Posterior cingulate gyrus (tissue), 11 donors: ENCODE measurements around the gene CSF1R.

ENCODE experiments used
- DNase-seq, 10 donors: peaks; one replicate each; pipeline versions ENCODE4 v3.0.0 to v3.0.0-alpha.2; 2020 to 2021; ENCODE audit warnings: mixed read lengths in 3 of 10
- intact Hi-C: fragments of 100-400 bp; cut with DNase I; formaldehyde crosslinking; loops from one replicate; pipeline ENCODE4 v1.15.1; 2023

CSF1R gene

DNA sequence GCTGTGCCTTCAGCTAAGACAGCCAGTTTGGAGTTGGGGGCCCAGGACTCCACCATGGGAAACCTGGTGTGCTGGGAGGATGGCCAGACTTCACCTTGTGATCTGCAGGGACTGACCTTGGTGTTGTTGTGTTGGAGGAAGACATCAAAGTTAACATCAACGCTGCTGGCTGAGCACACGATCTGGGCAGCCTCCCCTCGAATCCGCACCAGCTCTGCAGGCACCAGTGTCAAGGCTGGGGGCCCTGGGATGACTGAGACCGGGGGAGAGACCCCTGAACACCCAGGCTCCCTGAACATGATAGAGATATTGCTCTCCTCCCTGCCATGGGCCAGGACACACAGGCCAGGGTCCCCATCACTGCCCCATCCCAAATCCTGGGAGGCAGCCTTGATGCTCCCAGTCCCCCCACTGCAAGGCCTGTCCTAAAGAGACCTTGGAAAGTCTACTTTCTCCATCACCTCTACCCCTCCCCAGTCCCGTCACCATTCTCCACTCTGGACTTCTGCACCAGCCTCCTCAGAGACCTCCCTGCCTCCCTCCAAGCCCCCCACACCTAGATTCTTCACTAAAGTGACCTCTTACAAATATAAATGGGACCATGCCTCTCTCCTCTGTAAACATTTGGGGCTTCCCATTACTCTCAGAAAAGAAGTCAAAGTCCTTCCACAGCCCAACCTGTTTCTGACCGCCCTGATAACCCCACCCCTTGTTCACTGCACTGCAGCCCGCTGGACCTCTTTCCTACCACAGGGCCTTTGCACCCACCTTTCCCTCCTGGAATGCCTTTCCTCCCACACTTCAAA is 8.2 kb downstream of the CSF1R start:
- intact Hi-C loops = no loop called here
- DNase-seq = peak in 2 of 10 donors; percentile 33 to 67

DNA sequence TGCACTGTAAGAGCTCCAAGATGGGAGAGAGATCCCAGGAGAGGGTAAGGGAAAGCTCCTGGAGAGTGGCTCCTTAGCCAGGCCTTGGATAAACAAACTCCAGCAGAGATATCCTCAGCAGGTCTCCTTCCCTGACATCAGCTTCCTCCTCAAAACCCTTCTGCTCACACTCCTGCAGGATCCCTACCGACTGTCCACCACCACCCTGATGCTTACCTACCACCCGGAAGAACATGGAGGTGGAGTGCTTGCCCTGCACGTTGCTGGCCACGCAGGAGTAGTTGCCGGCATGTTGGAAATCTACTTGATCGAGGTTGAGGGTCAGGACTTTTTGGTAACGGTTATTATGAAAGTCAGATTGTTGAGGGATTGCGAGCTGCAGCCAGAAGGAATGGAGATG is 9.3 kb downstream of the CSF1R start:
- intact Hi-C loops = no loop called here
- no peak for DNase-seq

DNA sequence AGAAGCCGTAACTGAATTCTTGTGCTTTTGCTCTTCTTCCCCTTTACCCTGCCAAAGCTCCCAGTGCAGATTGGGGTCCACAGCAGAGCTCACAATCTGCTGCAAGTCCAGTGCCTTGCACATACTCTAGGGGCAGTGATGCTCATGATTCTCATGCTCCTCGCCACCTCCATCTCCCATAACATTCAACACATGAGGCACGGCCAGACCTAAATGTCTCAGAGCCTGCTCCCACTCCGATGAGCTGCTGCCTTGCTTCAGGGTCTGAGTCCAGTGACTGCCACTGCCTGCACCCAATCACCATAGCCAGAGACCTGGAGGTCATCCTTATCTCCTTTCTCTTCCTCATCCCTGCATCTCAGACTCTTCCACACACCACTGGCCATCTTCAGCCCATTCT is 10.5 kb downstream of the CSF1R start:
- DNase-seq = peak in 1 of 10 donors; percentile 17
- intact Hi-C loops = no loop called here

DNA sequence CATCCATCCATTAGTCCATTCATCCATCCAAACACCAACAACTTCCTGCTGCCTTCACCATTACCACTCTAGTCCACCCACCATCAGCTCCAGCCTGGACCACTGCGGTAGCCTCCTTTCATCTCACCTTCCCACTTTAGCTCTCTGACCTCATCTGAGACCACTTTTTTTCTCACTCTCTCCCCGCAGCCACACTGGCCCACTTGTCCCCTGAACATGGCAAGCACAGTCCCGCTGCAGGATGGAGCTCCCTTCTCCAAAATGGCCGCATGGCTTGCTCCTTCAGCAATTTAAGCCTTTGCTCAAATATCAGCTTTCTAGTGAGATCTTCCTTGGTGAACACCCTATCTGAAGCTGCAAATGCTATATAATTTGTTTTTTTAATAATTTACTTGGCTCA is 11.1 kb downstream of the CSF1R start:
- intact Hi-C loops = no loop called here
- peak in 2 of 10 donors; percentile 4 to 68 for DNase-seq

DNA sequence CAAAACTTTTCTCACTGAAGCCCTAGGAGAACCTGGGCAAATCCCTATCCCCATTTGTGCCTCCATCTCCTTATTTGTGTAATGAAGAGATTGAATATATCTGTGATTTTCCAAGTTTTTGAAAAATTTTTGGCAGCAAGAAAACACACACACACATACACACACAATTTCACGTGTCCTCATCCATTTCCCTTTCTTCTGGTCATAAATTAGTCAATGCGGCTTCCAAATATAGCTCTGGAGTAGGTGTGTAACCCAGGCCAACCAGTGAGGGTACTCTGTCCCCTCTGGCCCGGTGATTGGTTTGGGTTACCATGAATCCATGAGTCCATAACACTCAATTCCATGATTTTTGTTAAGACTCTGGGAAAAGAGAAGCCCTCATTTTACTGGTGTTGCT is 12.7 kb downstream of the CSF1R start:
- no peak for DNase-seq
- intact Hi-C loops = no loop called here

DNA sequence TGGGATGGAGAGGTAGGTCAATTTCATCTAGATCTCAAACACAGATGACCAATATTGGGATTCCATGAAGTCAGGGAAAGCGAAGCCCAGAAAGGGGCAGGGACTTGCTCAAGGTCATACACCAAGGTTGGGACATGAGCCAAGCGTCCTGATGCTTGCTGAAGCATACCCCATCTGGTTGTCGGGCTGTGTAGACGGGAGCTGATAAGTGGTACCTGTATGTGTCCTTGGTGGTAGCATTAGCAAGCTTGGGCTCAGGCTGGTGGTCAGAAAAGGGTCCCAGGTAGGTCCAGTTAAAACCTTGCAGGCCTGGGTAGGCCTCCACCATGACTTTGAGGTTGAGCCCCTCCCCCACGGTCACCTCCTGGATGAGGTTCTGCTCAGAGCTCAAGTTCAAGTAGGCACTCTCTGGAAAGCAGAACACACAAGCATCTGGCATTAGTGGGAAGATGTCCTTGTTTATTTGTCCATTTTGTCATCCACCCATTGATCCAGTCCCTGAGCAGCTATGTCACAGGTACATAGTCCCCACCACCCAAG is 13.2 kb downstream of the CSF1R start:
- intact Hi-C loops = no loop called here
- peak in 2 of 10 donors; percentile 13 to 22 for DNase-seq

DNA sequence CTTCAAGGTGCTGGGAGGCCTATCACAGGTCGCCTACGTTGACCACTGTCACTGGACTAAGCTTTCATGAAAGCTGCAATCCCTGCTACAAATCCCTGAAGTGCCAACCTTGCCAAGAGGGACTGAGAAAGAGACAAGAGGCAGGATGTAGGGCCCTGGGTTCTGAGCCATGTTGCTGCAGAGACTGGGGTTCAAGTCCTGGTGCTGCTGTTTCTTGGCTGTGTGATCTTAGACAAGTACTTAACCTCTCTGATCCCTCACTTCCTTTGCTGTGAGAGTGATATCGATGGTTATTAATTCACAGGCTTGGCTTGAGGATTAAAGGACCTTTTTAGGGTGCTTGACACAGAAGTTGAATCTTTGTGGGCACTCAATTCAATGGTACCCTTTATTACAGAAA is 15.5 kb downstream of the CSF1R start:
- intact Hi-C loops = no loop called here
- DNase-seq = no peak

DNA sequence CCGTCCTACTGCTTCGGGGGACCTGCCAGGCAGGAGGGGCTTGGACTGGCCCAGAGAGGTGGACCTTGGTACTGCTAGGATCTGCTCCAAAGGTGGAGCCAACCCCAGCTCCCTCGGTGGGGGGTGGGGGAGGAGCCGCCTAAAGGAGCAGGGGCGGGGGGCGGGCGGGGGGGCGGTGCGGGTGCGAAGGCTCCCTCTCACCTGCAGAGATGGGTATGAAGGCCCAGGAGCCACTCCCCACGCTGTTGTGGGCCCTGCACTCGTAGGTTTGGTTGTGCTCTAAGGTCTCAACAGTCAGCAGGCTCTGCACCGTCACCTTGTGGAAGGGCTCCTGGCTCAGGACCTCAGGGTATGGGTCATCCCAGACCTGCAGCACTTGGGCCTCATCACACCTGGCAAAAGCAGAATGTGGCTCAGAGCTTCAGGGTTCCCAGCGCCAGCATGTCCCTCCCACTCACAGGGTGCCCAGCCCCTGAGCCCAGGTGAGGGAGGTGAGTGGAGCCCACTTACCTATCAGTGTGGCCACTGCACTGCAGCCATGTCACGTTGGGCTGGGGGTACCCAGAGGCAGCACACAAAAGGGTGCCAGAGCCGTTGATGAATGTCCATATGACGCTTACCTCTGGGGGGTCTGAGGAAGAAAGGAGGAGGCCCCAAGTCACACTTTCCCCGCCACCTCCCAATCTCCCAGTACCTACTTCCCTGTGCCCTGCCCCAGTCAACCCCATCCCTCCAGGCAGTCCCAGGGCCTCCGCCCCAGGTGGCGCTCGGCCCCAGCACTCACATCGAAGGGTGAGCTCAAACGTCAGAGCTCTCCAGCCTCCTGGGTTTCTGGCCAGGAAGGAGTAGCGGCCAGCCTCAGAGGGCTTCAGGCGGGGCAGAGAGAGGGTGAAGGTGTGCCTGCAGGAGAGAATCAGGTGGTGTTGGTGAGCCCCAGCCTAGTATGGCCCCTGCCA is 16.4 kb downstream of the CSF1R start:
- intact Hi-C loops = no loop called here
- DNase-seq = peak in 3 of 10 donors; percentile 11 to 61 (median 60)

DNA sequence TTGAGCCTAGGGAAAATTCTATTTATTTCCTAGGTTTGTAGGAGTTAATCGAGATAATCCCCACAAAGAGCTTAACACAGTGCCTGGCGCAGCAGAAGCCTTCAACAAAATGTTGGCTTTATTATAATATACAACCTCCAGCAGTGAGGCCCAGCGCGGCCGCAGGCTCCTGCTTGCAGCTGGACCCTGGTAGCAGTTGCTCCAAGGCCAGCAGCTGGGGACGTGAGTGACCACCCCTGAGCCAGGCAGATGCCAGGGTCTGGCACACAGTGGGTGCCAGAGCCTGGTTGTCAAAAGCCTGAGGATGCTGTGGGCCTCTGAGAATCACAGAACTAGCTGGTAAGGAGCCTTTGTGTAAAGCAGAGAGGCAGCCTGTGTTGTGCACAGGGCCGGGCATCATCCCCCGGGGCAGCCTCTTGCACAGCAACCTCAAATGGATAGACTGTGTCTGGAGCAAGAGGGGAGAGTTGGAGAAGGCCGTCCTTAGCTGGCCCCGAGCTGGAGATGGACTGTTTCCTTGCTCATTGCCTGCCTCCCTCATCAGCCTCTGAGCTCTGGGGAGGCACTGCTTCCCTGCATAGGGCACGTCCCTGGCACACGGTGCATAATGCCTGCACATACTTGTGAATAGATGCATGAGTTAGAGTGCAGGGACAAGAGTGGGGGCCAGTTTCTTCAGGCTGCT is 17.3 kb downstream of the CSF1R start:
- intact Hi-C loops = no loop called here
- peak in 3 of 10 donors; percentile 14 to 64 (median 63) for DNase-seq

DNA sequence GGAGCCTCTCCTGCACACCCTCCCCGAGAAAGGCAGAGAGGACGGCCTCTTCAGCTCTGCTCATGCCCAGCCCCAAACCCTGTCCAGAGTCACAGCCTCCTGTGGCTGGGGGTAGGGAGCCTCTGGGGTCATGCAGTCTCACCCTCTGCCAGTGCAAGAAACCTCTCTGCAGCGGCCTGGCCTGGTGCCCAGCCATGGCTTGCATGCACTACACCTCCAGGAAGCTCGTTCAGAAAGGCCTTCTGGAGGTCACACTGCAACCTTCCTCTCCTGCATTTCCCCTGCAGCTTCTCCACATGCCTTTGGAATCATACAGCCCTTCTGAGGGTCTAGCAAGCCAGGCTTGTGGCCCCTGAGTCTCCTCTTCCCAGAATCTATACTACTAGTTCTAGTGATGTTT is 17.9 kb downstream of the CSF1R start:
- peak in 3 of 10 donors; percentile 9 to 76 (median 55) for DNase-seq
- intact Hi-C loops = no loop called here

DNA sequence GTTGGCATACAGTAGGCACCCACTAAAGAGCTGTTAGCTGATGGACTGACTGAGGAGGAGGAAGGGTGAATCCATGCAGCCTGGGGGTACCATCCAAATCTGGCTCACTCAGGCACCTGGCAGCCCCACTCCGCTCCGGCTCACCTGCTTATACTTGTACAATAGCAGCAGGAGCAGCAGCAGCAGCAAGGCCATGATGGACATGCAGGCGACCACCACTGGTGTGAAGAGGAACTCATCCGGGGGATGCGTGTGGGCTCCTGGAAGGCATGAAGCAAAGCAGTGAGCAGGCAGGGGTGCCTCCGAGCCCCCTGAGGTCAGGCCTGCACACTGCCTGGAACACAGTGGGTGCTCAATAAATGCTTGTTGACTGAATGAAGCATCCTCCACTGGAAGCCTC is 18.3 kb downstream of the CSF1R start:
- DNase-seq = peak in 2 of 10 donors; percentile 41 to 68
- intact Hi-C loops = no loop called here

DNA sequence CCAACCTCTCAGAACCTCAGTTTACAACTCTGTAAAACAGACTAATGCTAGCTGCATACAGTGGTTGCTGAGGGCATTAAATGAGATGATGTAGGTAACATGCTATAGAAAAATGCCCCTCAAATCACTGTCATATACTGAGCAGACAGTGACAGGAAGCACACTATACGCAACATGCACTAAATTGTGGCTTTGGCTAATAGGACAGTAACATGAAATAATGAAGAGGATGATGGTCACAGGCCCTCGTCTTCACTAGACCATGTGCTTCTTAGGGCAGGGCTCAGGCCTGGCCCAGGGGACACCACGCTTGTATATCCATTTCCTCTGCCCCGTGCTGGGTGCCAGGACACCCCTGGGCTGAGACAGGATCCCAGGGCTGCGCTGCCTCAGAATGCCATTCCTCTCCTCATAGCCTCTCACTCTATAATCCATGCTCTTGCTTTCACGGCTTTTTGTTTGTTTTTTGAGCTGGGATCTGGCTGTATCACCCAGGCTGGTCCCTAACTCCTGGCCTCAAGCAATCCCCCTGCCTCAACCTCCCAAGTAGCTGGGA is 18.9 kb downstream of the CSF1R start:
- DNase-seq = peak in 2 of 10 donors; percentile 4 to 5

DNA sequence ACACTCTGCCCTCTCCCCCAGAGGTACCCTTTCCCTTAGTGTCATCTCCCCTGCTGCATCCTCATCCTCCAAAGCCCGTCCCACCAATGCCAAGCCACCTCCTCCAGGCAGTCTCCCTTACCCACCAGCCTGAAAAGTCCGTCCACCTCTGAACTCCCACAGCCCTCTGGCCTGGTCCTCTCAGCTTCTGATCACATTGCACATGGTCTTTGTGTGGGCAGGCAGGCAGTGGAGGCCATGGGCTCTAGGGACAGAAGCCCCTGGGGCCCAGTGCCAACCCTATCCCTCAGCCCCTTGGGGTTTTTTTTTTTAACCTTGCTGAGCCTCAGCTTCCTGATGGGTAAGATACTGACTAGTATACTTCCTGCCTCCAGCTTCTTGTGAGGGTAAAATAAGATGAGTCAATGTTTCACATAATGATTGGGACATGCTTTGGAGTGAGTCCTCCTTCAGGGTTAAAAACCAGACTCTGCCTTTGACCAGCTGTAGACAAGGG is 19.4 kb downstream of the CSF1R start:
- intact Hi-C loops = no loop called here
- peak in 1 of 10 donors; percentile 31 for DNase-seq

More for the DNA sequence above, 18.9 kb downstream of the CSF1R start:
- intact Hi-C loops = no loop called here

DNA sequence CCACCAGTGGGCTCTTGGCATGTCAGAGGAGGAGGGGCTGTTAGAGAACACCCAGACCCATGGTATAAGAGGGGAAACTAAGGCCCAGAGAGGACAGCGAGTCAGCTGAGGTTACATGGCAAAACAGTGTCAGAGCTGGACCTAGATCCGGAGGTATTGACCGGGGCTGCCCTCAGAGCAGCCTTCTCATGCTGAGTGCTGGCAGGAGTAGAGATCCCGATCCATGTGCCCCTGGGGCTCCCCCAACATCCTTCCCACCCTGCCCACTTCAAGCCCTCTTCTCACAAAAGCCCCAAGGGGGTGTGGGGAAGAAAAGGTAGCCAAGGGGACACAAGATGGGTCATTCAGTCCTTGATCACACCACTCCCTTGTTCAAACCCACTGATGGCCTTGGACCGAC is 19.9 kb downstream of the CSF1R start:
- DNase-seq = no peak
- intact Hi-C loops = no loop called here

DNA sequence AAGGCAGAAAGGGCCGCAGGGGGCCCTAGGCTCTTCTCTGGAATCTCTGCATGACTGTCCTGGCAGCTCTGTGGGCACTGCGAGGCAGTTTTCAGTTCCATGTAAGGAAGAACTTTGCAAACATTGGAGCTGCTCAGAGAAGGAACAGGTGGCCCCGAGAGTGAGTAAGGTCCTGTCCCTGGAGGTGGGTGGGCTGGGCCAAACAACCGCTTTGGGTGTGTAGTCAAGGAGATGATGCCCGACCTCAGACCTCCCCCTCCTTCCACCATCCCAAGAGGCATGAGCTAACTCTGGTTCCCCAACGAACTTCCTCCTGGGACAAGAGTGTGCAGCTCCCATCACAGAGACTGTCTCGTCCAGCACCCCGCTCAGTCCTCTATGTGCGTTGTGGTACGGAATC is 20.5 kb downstream of the CSF1R start:
- DNase-seq = peak in 1 of 10 donors; percentile 70
- intact Hi-C loops = no loop called here

DNA sequence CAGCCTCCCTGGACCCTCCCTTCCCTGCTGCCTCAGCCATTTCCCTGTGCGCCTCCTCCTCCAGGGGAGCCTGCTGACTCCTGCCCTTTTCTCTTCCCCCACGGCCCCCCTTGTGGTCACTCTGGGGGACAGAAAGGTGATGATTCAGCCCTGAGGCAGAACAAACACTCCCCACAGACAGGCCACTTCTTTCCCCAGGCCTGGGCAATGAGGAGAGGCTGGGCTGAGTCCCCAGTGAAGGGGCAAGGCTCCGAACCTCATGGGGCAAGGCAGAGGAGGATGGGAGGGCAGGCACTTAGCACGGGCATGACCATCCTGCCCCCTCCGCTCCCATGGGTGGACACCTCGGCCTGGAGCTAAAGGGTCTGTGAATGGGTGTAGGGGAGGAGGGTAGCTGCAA is 21.0 kb downstream of the CSF1R start:
- peak in 3 of 10 donors; percentile 26 to 80 (median 62) for DNase-seq
- intact Hi-C loops = no loop called here

DNA sequence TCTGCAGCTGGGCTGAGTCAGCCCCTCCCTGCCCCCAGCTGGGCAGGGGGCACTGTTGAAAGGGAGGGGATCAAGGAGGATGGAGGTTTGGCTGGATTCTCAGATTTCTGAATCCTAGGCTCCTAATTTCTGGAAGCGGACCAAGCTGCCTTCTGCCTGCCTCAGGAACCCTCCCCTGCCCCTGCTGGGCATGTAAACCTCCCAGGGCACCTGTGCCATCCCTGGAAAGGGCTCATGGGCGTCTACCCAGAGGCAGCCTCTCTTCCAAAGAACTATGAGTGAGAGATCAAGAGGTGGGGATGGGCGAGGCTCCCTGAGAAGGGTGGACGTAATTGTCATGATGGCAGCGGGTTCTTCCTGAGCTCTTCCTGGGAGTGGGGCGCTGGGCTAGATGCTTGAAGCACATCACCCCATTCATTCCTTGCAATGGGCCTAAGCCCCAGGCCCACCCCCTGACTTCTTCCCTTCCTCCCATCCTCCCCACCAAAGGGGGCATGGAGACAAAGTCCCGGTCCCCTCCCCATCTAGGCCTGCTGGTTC is 21.6 kb downstream of the CSF1R start:
- intact Hi-C loops = no loop called here

DNA sequence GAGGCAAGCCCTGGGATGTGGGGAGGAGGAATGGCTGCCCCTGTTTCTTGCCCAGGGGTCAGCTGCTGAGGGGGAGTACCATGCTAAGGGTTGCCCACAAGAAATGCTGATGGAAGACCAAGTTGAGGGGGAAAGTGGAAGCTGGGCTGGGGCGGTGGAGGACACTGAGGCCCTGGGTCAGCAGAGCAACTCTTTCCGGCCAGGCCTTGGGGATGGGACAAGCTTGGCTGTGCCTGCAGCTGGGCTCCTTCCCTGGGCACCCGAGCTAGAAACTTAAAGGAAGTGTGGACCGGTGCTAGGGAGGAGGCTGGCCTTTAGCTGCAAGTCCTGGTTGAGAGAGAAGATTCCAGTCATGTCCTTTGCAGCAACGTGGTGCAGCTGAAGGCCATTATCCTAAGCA is 22.7 kb downstream of the CSF1R start:
- intact Hi-C loops = no loop called here
- DNase-seq = peak in 1 of 10 donors; percentile 24

More for the DNA sequence above, 21.6 kb downstream of the CSF1R start:
- DNase-seq = peak in 1 of 10 donors; percentile 20

DNA sequence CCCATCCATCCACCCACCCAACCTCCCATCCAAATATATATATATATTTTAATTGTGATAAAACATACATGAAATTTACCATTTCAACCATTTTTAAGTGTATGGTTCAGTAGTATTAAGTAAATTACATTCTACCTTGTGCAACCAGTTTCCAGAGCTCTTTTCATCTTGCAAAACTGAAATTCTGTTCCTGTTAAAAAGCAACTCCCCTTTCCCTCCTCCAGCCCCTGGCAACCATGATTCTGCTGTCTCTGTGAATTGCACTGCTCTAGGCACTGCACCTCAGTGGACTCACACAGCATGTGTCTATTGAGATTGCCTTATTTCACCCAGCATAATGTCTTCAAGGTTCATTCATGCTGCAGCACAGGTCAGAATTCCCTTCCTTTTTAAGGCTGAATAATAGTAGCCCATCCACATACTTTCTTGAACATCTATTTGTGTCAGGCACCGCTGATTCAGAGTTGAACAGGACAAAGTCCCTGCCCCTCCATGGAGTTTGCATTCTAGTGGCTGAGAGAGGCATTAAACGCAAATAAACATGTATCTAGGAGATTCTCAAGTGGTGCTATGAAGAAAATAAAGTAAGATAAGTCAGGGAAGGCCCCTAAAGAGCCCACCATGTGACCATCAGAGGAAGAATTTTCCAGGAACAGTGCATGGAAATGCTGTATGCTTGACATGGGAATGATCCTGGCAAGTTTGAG is 24.0 kb downstream of the CSF1R start:
- no peak for DNase-seq
- intact Hi-C loops = no loop called here
